Measurements from ENCODE around the gene TMEM258. TPM values are rescaled to one million over a fixed set of nuclear protein-coding genes. Genes with fewer than 3 reads are reported as not detected.

The TMEM258 gene
- polyA plus RNA-seq, 1 donor, result 158 TPM

DNA sequence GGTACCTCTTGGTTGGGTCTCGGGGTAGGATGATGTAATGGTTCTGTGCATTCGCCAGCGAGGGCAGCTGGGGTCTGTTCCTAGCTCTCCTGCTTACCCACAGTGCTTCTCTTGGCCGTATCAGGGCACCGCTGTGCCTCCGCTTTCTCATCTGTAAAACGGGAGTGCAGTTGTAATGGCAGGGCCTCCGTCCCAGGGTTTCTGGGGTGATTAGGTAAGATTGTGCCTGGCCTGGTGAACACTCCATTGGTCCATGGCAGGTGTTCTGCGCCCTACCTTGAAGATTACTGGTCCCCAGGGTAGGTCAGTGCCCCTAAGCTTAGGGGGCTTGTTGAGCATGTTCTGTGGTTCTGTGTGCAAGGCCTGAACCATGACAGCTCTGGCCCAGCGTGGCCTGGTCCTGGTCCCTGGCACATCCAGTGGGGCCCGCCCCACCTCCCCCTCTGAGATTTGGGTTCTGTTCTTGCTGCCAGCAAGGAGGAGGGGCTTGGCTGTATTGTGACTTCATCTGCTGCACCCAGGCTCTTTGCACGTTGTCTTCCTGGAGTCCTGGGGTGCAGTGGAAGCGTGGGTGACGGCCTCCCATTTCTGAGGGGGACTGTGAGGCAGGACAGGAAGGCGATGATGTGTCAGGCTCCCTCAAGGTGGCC is 35.1 kb downstream of the TMEM258 start:
- no peak for DNase-seq (ENCODE audit: low read depth)

DNA sequence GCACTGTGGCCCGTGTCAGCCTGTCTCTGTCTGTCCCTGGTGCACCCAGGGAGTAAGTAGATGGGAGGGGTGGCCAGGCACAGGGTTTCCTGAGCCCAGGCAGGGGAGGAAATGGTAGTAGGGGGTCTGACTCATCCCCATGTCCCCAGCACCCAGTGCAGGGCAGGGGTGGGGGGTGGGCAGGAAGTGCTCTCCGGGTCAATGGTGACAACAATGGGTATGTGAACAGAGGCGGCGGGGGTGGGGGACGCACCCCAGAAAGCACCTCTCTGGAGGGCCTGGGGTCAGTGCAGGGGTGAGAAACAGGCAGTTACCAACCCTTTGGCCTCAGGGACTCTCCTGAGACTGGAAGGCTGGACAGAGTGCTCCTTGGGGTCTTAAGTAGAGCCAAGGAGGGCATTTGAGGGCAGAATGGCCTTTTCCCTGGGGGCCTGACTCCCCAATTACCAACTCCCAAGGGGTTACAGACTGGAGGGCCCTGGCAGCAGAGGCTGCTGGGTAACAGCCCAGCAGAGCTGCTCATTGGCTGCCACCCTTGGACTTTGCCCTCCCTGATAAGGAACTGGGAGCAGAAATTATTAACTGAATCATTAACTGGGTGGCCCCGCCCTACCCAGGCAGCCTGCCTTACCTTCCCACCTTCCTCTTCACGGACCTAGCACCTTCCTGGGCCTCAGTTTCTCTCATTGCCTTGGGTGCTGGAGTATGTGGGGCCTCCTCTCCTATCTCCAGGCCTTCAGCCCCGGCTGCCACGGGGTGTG is 35.8 kb downstream of the TMEM258 start:
- no peak for DNase-seq (ENCODE audit: low read depth)

DNA sequence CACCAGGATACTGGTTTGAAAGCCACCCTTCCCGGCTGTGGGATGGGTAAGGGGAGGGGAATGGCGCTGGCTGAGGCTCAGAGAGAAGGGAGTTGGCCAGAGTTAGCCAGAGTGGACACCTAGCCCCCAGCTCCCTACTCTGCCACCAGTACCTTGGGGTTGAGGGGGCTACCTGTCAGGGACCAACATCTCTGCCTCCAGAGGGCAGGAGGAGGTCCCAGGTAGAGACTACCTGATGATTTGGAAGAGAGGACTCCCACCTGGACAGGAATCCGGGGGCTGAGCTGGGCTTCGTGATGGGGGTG is 36.3 kb downstream of the TMEM258 start:
- DNase-seq (ENCODE audit: low read depth), result no peak

DNA sequence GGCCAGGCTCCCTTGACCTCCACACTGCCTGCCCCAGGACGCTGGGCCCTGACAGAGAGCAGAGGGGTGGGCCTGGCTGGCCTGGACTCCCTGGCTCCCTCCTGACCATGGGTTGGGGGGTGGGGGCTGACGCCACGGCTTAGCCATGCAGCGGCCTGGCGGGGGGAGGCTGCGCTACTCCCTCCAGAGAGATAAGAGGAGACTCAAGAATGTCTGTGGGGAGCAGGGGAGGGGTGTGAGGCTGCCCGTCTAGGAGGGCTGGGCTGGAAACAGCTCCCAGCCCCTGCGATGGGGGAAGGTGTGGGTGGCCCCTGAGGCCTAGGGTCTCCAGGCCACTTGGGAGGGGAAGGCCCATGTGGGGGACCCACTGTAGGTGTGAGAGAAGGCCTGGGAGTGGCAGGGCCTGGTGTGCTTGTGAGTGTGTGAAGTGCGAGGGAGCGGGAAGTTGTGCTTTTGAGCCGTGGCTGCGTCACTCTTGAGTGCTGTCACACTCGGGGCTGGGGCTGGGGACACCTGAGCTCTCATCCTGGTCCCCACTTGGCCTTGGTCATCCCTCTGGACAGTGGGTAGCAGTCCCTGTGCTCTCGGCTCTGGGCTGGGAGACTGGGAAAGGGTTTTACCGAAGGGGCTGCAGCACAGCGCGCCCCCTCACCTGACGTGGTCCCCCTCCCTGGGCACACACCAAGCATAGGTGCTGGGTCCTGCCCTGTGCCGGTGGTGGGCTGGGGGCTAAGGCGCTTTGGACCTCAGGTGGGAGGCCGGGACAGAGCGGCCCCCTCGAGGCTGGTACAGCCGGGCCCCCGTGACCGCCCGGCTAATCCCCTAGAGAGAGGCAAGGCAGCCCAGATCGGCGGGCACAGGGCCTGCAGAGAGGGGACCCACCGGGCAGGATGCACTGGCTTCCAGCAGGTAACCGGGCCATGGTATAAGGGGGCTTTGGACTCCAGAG is 37.6 kb downstream of the TMEM258 start:
- DNase-seq (ENCODE audit: low read depth), result no peak

DNA sequence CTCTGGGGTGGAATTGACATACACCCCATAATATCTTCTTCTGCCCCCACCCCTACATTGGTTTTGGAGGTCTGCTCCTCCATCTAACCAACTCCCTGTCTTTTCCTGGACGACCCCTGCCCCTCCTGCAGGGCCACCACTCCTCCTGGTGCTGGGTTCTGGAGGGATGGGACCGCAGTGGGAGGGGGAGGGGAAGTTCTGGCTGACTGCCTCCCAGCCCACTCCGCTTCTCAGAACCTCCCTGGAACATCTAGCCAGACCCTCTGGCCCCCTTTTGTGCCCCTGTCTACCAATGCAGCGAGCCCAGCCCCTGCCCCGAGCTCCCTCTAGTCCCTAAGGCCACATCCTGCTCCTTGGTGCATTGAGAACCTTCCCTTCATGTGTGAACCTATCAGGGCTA is 38.7 kb downstream of the TMEM258 start:
- no peak for DNase-seq (ENCODE audit: low read depth)

DNA sequence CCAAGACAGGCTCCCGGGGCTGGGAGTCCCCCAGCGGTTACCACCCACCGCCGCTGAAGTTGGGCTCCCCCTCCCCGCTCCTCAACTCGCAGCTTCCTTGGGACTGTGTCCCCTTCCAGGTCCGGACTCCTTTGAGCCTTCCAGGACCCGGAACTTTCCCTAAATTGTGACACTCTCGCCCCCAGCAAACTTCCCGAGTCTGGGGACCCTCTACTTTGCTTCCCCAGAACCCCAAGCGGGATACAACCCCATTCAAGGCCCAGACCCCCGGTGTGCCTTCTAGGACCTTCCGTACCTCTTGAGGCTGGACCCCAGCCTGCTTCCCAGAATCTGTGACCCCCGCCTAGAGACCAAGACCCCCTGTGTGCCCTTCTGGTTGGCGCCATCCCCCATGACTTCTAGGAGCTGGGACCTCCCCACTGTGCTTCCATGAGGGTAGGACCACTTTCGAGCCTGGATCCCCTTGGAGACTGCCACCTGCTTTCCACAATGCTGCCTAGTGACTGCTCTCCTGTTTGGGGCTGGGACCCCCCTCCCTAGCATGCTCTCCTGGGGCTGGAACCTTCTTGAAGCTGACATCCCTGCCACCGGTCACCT is 39.4 kb downstream of the TMEM258 start:
- DNase-seq (ENCODE audit: low read depth), result no peak

DNA sequence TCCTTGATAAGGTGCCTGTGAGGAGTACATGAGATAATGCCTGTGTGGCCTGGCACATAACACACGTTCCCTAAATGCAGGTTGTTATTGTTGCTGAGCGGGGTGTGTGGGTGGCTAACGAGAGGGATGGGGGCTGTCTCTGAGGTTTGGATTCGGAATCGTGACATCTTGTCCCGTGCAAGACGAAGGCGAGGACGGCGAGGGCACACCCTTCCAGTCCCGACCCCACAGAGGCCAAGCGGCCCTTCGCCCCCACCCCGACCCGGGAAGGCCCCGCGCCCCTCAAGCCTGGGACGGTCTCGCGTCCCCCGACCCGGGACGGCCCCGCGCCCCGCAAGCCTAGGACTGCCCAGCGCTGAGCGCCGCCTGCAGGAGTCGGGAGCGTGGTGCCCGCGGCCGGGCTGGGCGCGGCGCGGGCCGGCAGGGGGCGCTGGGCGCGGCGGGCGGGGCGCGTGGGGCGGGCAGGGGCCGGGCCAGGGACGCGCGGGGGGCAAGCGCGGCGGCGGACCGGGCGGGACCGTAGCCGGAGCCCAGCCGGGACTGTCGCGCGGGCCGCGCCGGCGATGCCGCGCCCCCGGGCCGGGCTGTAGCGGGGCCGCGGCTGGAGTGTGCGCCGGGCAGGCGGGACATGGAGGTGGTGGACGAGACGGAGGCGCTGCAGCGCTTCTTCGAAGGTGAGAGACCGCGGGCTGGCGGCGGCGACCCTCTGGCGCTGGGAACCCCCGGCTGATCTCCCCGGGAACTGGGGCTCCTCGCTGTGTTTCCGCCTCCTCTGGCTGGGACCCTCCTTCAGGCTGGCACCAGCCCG is 40.1 kb downstream of the TMEM258 start, which contains the start of gene MYRF:
Gene MYRF, plus strand, starts transcription at position 520 of the 808 bp plus-strand sequence. Its CDS starts 109 bp downstream, at position 629.
- DNase-seq (ENCODE audit: low read depth), result no peak

DNA sequence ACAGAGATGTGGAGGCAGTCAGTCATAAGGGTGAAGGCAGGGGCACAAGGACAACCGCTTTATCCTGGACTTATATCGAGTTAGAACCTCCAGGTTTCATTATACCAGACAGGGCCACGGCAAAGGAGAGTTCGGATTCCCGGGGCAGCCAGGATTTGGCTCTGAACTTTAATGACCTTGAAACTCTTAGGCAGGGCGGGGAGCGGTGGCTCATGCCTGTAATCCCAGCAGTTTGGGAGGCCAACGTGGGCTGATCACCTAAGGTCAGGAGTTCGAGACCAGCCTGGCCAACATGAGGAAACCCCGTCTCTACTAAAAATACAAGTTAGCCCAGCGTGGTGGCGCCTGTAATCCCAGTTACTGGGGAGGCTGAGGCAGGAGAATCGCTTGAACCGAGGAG is 41.0 kb downstream of the TMEM258 start:
- DNase-seq (ENCODE audit: low read depth), result no peak

DNA sequence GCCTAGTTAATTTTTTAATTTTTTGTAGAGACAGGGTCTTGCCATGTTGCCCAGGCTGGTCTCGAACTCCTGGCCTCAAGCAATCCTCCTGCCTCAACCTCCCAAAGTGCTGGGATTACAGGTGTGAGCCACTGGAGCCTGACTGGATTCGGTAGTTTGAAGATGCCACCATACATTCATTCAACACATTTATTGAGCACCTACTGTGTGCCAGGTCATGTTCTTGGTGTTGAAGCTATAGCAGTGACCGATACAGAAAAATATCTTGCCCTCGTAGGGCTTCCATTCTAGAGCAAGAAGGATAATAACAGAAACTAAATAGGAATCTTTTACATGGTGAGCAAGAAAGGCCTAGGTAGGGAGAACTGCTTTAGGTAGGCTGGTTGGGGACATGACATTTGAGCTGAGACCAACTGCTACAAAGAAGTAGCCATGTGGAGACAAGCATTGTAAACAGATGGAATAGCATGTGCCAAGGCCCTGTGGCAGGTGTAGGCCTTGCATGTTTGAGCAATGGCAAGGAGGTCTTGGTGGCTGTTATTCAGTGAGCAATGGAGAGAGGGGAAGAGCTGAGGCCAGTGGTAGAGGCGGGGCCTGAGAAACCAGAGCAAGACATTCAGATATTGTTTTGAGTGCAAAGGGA is 41.6 kb downstream of the TMEM258 start:
- no peak for DNase-seq (ENCODE audit: low read depth)

DNA sequence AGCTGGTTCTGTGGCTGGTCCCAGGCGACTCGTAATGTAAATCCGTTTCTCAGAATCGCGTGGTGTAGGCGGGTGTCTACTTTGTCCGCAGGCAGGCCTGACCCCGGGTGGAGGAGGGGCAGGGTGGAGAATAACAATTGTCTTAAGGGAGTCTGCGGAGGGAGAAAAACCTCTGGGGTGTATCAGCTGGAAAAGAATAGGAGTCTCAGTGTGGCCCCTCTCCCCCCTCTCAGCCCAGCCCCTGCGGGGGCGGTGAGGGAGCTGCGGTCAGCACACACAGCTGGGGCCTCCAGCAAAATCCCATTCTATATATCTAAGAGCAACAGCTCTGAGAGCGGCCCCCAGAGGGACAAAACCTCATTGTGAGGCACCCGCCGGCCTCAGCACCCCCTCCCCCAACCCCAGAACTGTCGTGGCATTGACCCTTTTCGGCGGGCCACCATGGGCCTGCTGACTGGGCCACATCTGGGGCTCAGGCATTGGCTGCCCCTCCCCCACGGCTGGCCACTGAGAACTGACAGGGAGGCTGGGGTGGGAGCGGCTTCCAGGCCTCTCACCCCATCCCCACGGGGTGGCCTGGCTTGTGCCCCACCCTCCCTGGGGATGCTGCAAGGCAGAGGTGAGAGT is 42.7 kb downstream of the TMEM258 start:
- DNase-seq (ENCODE audit: low read depth), result no peak

DNA sequence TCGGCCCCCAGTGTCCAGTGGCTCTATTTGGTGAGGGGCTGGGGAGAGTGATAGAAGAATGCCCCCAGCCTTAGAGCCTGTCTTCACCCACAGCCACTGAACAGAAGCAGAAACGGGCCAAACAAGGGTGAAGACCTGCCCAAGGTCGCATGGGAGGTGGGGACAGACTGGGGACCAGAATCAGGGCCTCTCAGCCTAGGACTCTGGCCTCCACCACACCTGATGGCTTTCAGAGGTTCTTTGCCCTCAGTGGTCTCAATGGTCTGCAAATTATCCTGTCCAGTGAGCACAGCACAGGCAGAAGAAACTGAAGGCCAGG is 44.5 kb downstream of the TMEM258 start:
- no peak for DNase-seq (ENCODE audit: low read depth)

DNA sequence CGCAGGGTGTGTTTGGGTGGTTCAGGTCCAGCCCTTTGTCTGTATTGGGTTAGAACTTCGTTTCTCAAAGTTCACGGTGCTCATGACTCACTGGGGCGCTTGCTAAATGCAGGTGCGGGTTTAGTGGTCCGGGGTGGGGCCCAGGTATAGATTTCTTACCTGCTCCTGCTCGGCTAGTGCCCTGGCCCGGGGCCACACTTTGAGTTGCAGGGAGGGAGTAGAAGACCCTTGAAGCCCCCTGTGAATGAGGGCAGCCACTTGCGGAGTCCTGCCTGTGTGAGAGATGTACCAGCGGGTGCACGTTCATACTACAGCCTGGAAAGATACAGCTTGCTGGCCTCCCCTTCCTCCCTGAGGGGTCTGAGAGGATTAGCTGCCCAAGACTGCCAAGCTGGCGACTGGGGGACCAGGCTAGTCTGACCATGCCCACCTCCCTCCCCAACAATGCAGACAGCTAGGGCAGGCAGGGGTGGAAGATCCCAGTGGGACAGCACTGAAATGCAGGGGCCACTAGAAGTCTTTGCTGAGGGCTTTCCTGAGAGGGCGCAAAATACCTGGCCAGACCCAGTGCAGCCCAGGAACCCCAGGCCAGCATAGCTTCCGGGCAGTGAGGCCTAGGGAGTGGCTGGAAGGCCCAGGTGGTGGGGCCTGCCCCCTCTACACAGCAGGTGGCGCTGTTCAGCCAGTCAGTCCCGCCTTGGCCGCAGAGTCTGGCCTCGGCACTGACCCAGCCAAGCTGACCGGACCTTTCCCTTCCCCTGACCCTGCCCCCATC is 45.0 kb downstream of the TMEM258 start:
- no peak for DNase-seq (ENCODE audit: low read depth)

DNA sequence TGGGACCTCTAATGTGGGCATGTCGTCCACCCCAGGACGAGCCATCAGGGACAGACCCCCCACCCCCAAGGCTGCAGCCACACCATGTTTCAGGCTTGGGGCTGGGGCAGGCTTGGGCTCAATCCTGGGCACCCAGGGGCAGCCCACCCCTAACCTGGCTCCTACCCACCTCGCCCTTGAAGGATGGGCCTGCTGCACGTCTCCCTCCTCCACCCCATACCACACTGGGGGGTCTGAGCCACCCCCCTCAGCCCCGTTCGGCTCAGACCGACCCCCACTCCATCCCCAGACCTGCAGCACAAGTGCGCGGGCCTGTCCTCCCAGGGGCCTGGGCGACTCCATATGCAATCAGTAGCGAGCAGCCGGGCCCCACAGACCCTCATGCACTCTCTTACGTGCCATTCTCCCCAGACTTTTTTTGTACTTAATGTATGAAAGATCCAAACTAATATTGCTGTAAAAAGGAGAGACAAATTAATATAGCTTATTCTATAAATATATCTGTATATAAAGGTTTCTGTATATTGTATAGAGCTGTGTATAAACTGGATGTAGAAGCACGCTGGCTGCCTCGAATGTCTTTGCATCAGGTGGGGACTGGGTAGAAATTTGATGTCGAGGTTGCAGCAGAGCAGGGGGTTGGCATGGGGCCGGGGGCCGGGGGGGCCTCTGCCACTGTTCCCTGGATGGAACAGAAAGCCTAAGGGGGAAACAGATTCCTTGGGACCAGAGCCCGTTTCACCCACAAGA is 45.8 kb downstream of the TMEM258 start:
- DNase-seq (ENCODE audit: low read depth), result no peak

DNA sequence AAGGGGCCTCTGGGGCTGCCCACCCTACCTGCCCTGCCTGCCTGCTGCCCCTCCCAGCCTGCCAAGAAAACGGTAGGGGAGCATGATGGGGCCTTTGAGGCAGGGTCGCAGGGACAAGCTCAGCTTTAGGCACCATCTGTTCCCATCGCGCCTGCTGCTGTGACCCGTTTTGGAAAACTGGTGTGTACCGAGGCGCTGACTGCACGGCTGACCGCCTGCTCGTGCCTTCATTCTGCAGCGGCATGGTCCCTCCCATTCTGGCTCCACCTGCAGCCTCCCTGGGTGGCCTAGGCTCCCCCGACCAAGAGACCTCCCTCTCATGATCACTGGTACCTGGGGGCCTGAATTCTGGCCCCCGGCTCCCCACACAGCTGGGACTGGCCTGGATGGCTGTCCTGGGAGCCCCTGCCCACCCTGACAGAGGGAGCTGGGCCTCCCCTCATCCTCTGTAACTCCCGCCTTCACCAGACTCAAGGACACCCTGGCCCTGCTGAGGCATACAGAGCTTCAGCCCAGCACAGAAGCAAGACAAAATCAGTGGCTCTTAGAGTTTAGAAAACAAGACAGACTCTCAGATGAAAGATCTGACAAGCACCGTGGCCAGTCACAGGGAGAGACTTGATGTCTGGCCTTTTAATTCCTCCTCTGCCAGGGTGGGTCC is 46.5 kb downstream of the TMEM258 start:
- DNase-seq (ENCODE audit: low read depth), result no peak

DNA sequence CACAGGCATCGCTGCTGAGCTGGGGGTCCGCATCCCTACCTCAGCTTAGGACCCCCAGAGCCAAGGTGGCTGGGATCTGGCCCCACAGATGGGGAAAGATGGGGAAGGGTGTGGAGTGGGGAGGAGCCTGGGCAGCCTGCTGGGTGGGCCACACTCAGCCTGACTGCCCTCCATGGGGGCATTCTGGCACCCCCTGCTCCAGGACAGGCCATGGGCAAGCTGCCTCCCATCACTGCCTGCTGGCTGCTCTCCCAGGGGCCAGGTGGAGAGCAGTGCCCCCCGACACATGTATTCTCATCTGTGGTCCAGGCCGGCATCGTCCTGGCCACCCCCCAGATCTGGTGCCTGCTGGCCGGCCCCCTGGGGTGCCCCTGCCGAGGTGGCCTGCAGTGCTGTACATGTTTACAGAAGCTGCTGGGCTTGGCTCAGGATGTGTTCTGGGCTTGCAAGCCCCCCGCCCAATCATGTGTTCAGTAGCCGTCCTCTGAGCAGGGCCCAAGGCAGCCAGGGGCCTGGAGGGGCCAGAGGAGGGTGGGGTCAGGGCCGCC is 47.7 kb downstream of the TMEM258 start:
- DNase-seq (ENCODE audit: low read depth), result no peak

DNA sequence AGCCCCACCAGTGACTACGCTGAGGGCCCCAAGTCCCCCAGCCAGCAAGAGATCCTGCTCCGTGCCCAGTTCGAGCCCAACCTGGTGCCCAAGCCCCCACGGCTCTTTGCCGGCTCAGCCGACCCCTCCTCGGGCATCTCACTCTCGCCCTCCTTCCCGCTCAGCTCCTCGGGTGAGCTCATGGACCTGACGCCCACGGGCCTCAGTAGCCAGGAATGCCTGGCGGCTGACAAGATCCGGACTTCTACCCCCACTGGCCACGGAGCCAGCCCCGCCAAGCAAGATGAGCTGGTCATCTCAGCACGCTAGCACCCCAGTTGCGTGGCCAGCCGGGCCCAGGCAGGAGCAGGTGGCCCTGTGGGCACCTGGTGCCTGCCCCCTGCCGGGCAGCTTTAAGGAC is 48.2 kb downstream of the TMEM258 start:
- no peak for DNase-seq (ENCODE audit: low read depth)

DNA sequence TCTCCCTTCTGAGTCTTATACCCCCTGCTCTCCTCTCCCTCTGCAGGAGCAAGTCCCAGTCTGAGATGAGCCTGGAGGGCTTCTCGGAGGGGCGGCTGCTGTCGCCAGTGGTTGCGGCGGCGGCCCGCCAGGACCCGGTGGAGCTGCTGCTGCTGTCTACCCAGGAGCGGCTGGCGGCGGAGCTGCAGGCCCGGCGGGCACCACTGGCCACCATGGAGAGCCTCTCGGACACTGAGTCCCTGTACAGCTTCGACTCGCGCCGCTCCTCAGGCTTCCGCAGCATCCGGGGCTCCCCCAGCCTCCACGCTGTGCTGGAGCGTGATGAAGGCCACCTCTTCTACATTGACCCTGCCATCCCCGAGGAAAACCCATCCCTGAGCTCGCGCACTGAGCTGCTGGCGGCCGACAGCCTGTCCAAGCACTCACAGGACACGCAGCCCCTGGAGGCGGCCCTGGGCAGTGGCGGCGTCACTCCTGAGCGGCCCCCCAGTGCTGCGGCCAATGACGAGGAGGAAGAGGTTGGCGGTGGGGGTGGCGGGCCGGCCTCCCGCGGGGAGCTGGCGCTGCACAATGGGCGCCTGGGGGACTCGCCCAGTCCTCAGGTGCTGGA is 48.8 kb downstream of the TMEM258 start:
- no peak for DNase-seq (ENCODE audit: low read depth)

DNA sequence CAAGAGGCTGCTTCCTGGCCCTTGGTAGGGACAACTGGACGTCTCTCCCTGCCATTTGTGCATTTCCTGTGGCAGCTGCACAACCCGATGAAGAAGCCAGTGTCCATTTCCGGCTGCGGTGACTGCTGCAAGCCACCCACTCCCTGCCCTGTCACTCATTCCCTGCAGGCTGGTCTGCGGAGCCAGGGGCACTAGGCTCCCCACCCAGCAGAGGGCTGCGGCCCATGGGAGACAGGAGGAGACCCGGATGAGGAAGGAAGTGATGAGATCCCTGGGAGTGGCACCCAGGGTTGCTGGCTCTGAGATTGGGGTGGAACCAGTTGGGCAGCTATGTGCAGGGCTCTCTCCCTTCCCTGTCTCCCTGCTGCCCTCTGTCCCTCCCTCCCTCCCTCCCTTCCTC is 50.0 kb downstream of the TMEM258 start:
- no peak for DNase-seq (ENCODE audit: low read depth)

Measured in forelimb muscle (tissue), 1 donor.